ENCODE data around the gene NME4.
A peak's percentile ranks its signal among the peaks of the same experiment; 100 is the strongest.
"Not testable (repeated sequence)": the region's sequence is repeated elsewhere in the genome, so short reads cannot be mapped to it uniquely, and the experiment has no call there.

The NME4 gene

GRCh38 chr16:360698-361336 lies 36.2 kb upstream of the NME4 start:
- no peak overlapping the region for H3K4me3 ChIP-seq (ENCODE audit: low read depth, low read length)
- TF ChIP-seq, protein P1, sequence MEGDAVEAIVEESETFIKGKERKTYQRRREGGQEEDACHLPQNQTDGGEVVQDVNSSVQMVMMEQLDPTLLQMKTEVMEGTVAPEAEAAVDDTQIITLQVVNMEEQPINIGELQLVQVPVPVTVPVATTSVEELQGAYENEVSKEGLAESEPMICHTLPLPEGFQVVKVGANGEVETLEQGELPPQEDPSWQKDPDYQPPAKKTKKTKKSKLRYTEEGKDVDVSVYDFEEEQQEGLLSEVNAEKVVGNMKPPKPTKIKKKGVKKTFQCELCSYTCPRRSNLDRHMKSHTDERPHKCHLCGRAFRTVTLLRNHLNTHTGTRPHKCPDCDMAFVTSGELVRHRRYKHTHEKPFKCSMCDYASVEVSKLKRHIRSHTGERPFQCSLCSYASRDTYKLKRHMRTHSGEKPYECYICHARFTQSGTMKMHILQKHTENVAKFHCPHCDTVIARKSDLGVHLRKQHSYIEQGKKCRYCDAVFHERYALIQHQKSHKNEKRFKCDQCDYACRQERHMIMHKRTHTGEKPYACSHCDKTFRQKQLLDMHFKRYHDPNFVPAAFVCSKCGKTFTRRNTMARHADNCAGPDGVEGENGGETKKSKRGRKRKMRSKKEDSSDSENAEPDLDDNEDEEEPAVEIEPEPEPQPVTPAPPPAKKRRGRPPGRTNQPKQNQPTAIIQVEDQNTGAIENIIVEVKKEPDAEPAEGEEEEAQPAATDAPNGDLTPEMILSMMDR (IDR thresholded peaks at IDR 0.05; ENCODE audit: borderline replicate concordance, insufficient read depth, low read depth, low read length): no peak

DNA sequence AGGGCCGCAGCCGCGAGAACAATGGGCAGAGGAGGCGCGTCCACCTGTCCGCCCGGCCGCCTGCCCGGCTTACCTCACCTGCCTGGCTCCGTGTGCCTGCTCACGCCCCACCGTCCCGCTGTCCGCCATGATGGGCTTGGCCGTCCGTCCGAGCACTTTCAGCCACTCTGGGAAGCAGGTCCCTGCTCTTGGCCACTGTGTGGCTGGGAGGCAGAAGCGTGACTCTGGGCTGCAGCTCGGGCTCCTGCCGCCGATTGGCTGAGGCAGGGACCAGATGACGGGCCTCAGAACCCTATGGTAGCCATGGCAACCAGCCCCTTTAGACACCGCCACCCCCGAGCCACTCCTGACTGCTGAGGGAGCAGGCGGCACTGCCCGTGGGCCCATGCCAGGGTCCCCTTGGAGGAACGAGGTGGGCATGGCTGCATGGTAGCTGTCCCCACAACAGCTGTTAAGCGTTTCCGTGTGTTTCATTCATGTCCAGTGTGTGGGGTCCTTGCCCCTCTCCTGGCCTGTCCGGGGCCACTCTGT lies 35.6 kb upstream of the NME4 start:
- no peak overlapping the region for H3K4me3 ChIP-seq (ENCODE audit: low read depth, low read length)
- TF ChIP-seq, protein P1 (IDR thresholded peaks at IDR 0.05; ENCODE audit: borderline replicate concordance, insufficient read depth, low read depth, low read length): no peak

DNA sequence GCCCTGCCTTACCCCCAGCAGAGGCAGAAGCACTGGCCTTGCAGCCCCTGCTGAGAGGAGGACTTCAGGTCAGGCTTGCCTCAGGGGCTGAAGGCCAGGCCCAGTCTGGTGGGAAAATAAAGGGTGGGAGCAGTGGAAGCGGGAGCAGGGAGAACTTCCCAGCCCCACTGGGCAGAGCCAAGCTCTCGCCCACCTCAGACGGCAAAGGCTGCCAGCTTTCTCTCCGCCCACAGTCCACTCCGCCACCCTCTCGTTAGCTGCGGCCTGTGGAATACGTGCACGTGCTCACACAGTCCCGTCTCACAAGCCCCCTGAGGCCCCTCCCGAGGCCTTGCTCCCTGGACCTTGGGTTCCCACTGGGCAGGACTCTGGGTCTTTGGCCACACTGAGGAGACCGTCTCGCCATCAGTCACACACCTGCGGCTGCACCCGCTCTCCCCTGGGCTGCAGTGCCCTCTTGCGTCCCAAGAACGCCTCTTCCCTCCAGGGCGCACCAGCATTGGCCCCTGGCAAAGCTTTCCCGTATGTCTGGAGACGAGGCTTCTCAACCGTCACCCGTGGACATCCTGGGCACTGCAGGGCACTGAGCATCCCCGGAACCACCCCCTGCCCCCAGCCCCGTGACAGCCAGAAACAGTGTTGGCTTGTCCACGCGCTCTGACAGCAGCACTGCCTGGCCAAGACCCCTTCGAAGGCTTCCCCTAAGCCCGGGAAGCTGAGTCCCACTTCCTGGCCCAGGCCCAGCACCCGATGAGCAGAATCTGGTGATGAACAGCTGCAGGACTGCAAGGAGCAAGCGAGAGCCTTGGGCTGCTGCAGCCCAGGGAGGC lies 34.9 kb upstream of the NME4 start:
- H3K4me3 ChIP-seq (ENCODE audit: low read depth, low read length): no peak overlapping the region
- TF ChIP-seq, protein P1 (IDR thresholded peaks at IDR 0.05; ENCODE audit: borderline replicate concordance, insufficient read depth, low read depth, low read length): peak; percentile 91

DNA sequence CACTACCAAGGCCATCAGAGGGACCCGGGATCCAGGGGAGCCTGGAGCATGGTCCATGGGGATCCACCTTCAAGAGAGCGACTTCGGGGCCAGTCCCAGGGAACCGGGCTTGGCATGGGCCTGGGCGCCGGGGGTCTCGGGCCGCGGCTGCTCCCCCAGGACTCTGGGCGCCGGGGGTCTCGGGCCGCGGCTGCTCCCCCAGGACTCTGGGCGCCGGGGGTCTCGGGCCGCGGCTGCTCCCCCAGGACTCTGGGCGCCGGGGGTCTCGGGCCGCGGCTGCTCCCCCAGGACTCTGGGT lies 34.3 kb upstream of the NME4 start:
- not testable (repeated sequence) for H3K4me3 ChIP-seq (ENCODE audit: low read depth, low read length)

GRCh38 chr16:363110-363765 lies 33.8 kb upstream of the NME4 start:
- TF ChIP-seq, protein P1 (IDR thresholded peaks at IDR 0.05; ENCODE audit: borderline replicate concordance, insufficient read depth, low read depth, low read length): no peak
- no peak overlapping the region for H3K4me3 ChIP-seq (ENCODE audit: low read depth, low read length)

DNA sequence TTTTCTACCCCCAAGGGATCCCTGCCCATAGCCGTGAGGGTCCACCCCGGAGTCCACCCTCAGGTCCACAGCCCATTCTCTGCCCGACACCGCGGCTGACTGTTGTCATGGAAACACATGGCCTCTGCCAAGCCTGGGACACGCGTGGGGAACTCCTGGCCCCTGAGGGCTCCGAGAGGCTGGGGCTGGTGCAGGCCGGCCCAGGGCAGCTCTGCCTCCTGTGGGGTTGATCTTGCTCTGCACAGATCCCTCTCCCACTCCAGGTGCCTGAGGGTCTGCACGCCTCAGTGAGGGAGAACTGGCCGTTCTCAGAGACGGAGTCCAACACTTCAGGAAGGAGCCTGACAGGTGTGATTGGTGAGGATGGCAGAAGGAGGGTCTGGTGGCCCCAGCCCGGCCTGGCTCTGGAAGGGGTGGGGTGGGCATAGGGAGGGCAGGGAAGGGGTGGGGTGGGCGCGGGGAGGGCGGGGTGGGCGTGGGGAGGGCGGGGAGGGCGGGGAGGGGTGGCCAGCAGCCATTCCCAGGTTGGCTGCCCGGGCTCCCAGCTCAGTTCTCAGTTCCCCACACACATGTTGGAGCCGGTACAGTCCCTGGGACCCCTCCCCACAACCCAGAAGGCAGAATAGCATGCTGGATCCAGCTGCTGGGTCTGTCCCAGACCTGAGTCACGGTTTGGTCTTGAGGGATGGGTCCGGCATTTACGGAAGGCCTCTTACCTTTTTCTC lies 33.1 kb upstream of the NME4 start:
- TF ChIP-seq, protein P1 (IDR thresholded peaks at IDR 0.05; ENCODE audit: borderline replicate concordance, insufficient read depth, low read depth, low read length): no peak
- H3K4me3 ChIP-seq (ENCODE audit: low read depth, low read length): no peak overlapping the region

Data from GM12875 (cell line).